ENCODE data around the gene DDC. TPM values are rescaled to one million over a fixed set of nuclear protein-coding genes. Genes with fewer than 3 reads are reported as not detected.

DDC gene
- total RNA-seq, 1 donor from 2014 or later: 37.3 TPM

DNA sequence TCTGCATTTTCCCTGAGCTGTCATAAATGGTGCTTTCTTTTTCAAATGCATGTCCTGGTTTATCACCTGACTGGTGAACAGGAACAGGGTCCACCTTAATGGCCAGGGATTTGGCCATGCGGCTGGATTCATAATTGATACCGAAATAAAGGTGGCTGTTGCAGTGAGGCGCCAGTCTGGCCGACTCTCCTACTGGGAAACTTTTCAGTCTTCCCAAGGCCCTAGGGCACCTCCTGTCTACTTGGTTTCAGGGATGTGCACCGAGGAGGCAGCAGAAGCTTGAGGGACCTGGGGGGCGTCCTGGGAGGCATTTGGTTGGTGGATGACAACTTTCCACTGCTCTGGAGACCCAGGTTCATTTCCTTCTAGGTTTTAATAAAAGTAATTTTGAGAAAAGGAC lies 68.6 kb downstream of the DDC start:
- no peak overlapping the region for H3K27ac Mint-ChIP-seq
- H3K27me3 Mint-ChIP-seq: peaks cover 3% of the 10 kb centered on the region
- H3K9me3 Mint-ChIP-seq (ENCODE audit: low read depth): peaks cover 17% of the 10 kb centered on the region

DNA sequence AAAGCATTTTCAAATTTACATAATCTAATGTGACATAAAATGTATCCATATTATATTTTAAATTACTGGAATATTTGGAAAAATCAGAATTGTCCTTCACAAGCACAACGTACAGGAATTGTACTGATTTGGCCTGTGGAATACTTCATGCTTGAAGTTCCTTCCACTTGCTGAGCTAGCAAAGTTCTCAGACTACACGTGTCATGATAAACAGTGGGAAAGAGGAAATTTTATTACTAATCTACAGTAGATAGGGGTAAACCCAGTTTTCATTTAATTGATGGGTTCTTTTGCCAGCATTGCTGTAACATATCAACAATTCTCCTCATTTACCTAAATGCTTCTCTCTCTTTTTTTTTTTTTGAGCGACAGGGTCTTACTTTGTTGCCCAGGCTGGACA lies 69.5 kb downstream of the DDC start:
- H3K36me3 Mint-ChIP-seq (ENCODE audit: insufficient read depth): peaks cover 10% of the 10 kb centered on the region

More for the DNA sequence above, 68.6 kb downstream of the DDC start:
- TF ChIP-seq, protein P1, sequence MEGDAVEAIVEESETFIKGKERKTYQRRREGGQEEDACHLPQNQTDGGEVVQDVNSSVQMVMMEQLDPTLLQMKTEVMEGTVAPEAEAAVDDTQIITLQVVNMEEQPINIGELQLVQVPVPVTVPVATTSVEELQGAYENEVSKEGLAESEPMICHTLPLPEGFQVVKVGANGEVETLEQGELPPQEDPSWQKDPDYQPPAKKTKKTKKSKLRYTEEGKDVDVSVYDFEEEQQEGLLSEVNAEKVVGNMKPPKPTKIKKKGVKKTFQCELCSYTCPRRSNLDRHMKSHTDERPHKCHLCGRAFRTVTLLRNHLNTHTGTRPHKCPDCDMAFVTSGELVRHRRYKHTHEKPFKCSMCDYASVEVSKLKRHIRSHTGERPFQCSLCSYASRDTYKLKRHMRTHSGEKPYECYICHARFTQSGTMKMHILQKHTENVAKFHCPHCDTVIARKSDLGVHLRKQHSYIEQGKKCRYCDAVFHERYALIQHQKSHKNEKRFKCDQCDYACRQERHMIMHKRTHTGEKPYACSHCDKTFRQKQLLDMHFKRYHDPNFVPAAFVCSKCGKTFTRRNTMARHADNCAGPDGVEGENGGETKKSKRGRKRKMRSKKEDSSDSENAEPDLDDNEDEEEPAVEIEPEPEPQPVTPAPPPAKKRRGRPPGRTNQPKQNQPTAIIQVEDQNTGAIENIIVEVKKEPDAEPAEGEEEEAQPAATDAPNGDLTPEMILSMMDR (IDR thresholded peaks at IDR 0.05; ENCODE audit: unreplicated experiment): no peak
- DNase-seq (ENCODE audit: low spot score, unreplicated experiment): no peak
- H3K4me1 Mint-ChIP-seq (ENCODE audit: low read depth): peaks cover 11% of the 10 kb centered on the region
- H3K36me3 Mint-ChIP-seq (ENCODE audit: insufficient read depth): peaks cover 13% of the 10 kb centered on the region
- no peak overlapping the region for H3K4me3 Mint-ChIP-seq (ENCODE audit: low read depth)

DNA sequence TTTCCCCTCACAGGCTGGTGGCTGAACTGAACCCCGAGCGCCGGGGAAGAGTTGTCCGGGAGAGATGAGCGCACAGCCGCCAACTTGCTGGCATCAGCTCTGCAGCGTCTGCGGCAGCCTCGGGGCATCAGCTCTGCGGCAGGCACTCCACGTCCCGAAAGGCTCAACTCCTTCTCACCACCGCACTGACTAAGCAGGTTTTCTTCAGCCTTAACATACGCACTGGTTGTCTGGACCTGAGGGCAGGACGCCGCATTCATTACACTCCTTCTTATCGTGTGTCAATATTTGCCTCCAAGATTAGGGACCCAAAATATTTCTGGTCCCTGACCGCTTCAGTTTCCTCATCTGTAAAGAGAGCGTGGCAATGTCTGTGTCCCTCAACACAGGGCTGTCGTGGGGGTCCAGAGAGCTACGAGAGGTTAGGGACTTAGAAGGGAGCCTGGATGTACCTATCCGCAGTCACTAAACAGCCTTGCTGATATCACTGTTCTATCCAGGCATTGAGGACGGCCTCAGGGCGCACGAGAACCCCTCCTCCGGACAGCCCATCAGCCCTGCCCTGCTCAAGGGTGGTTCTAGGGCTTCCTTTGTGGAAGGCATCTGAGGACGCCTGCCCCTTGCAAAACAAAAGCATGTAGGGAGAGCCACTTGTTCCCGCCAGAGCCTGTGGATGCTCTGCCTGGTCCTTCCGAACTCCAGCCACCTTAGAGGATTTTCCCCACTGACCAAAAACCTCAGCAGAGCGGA lies 72.3 kb downstream of the DDC start:
- Mint-ChIP-seq H3K27ac (no peak overlapping the region), H3K27me3 (no peaks in the 10 kb centered on the region), H3K36me3 (ENCODE audit: insufficient read depth) (peaks cover 11% of the 10 kb centered on the region), H3K9me3 (ENCODE audit: low read depth) (peaks cover 13% of the 10 kb centered on the region), H3K4me1 (ENCODE audit: low read depth) (peaks cover 12% of the 10 kb centered on the region), H3K4me3 (ENCODE audit: low read depth) (no peak overlapping the region)
- no peak for DNase-seq (ENCODE audit: low spot score, unreplicated experiment)
- TF ChIP-seq, protein P1 (IDR thresholded peaks at IDR 0.05; ENCODE audit: unreplicated experiment): no peak

More for the DNA sequence above, 69.5 kb downstream of the DDC start:
- TF ChIP-seq, protein P1 (IDR thresholded peaks at IDR 0.05; ENCODE audit: unreplicated experiment): no peak
- Mint-ChIP-seq H3K27me3 (peaks cover 3% of the 10 kb centered on the region), H3K4me1 (ENCODE audit: low read depth) (peaks cover 12% of the 10 kb centered on the region), H3K27ac (no peak overlapping the region), H3K9me3 (ENCODE audit: low read depth) (peaks cover 13% of the 10 kb centered on the region), H3K4me3 (ENCODE audit: low read depth) (no peak overlapping the region)
- no peak for DNase-seq (ENCODE audit: low spot score, unreplicated experiment)

DNA sequence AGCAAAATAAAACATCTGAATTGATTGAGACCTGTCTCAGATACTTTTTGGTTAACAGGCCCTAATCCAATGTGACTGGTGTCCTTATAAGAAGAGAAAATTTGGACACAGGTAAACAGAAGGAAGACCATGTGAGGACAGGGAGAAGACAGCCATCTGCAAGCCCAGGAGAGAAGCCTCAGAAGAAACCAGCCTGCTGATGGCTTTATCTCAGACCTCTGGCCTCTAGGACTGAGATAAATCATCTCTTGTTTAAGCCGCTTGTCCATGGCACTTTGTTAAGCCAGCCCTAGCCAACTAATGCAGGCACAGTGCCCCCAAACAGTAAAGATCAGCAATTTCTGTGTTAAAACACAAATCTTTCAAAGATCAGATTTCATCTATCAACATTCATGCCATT lies 73.3 kb downstream of the DDC start:
- H3K36me3 Mint-ChIP-seq (ENCODE audit: insufficient read depth): peaks cover 11% of the 10 kb centered on the region
- peaks cover 9% of the 10 kb centered on the region for H3K4me1 Mint-ChIP-seq (ENCODE audit: low read depth)
- DNase-seq (ENCODE audit: low spot score, unreplicated experiment): no peak
- H3K9me3 Mint-ChIP-seq (ENCODE audit: low read depth): peaks cover 13% of the 10 kb centered on the region
- no peak overlapping the region for H3K27ac Mint-ChIP-seq
- TF ChIP-seq, protein P1 (IDR thresholded peaks at IDR 0.05; ENCODE audit: unreplicated experiment): no peak
- H3K27me3 Mint-ChIP-seq: no peaks in the 10 kb centered on the region
- H3K4me3 Mint-ChIP-seq (ENCODE audit: low read depth): no peak overlapping the region

DNA sequence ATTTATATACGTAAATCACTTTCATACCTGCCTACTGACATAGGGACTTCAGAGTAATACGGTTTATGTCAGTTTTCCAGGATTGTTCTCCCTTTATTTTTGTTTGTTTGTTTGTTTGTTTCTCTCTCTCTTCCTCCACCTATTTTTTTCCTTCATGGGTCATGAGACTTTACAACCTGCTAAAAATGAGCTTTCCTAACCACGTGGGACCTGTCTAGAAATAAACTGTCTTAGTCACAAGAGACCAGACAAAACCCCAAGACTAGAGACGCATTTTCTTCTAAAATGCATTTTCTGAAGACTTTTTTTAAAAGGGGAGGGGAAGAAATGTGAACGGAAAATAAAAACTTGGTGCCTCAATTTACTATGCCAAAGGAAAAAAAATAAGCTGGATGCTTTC lies 74.0 kb downstream of the DDC start:
- Mint-ChIP-seq H3K36me3 (ENCODE audit: insufficient read depth) (peaks cover 11% of the 10 kb centered on the region), H3K9me3 (ENCODE audit: low read depth) (peaks cover 13% of the 10 kb centered on the region), H3K27me3 (no peaks in the 10 kb centered on the region), H3K27ac (no peak overlapping the region), H3K4me3 (ENCODE audit: low read depth) (no peak overlapping the region), H3K4me1 (ENCODE audit: low read depth) (peaks cover 4% of the 10 kb centered on the region)
- DNase-seq (ENCODE audit: low spot score, unreplicated experiment): no peak
- TF ChIP-seq, protein P1 (IDR thresholded peaks at IDR 0.05; ENCODE audit: unreplicated experiment): no peak

Measured in progenitor cell of endocrine pancreas (in vitro differentiated cells).